H1 (cell line): ENCODE data around the gene TRDN.
"Not testable (repeated sequence)": the region's sequence is repeated elsewhere in the genome, so short reads cannot be mapped to it uniquely, and the experiment has no call there.

Source experiments
- CTCF ChIP-seq, 3 experiments: IDR thresholded peaks; 1 replicate in 2 of 3; 2 replicates in 1 of 3; pipeline versions ENCODE4 v1.5.1 to v1.6.1; 2011; ENCODE audit warnings: low read length in 3 of 3, mild to moderate bottlenecking in 3 of 3, inconsistent platforms in 2 of 3, low read depth in 1 of 3, moderate library complexity in 1 of 3; ENCODE audit not compliant: insufficient read depth in 1 of 3; ENCODE audit errors: control extremely low read depth in 1 of 3
- POLR2A ChIP-seq, 2 experiments: IDR thresholded peaks; 1 replicate in 1 of 2; 2 replicates in 1 of 2; pipeline ENCODE4 v1.6.1; 2011; ENCODE audit warnings: low read depth in 2 of 2, low read length in 2 of 2, mild to moderate bottlenecking in 2 of 2; ENCODE audit errors: control extremely low read depth in 1 of 2
- TBP ChIP-seq: IDR thresholded peaks from 2 replicates; pipeline ENCODE4 v1.6.1; 2011; ENCODE audit warnings: low read depth, low read length, improper control_type of control experiment
- TEAD4 ChIP-seq: IDR thresholded peaks from 2 replicates; pipeline ENCODE4 v1.6.1; 2012; ENCODE audit warnings: low read depth, low read length, inconsistent platforms, mixed read lengths

DNA sequence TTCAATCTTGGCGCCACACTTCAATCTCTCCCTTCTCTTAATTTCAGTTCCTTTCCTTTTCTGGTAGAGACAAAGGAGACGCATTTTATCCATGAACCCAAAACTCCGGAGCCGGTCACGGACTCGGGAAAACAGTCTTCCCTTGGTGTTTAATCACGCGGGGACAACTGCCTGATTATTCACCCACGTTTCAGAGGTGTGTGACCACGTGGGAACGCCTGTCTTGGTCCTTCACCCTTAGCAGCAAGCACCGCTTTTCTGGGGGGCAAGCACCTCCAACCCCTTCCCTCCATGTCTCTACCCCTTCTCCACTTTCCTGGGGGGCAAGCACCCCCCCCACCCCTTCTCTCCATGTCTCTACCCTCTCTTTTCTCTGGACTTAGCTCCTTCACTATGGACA lies 79.3 kb downstream of the TRDN start:
- TF ChIP-seq TEAD4; POLR2A (IDR thresholded peaks at IDR 0.05; ENCODE audit: control extremely low read depth in 1 of 2, low read depth in 2 of 2, low read length in 2 of 2); CTCF (IDR thresholded peaks at IDR 0.05; ENCODE audit: control extremely low read depth in 1 of 3, insufficient read depth in 1 of 3, low read depth in 1 of 3, low read length in 3 of 3); TBP: not testable (repeated sequence)
